GM18511 (cell line): ENCODE data around the gene FZD7.

ENCODE experiments used
- ATAC-seq: cut with Tn5 transposase; IDR thresholded peaks from one replicate; pipeline ENCODE4 v1.9.1; 2021; ENCODE audit warnings: mild to moderate bottlenecking, moderate library complexity; ENCODE audit not compliant: unreplicated experiment

Gene FZD7

DNA sequence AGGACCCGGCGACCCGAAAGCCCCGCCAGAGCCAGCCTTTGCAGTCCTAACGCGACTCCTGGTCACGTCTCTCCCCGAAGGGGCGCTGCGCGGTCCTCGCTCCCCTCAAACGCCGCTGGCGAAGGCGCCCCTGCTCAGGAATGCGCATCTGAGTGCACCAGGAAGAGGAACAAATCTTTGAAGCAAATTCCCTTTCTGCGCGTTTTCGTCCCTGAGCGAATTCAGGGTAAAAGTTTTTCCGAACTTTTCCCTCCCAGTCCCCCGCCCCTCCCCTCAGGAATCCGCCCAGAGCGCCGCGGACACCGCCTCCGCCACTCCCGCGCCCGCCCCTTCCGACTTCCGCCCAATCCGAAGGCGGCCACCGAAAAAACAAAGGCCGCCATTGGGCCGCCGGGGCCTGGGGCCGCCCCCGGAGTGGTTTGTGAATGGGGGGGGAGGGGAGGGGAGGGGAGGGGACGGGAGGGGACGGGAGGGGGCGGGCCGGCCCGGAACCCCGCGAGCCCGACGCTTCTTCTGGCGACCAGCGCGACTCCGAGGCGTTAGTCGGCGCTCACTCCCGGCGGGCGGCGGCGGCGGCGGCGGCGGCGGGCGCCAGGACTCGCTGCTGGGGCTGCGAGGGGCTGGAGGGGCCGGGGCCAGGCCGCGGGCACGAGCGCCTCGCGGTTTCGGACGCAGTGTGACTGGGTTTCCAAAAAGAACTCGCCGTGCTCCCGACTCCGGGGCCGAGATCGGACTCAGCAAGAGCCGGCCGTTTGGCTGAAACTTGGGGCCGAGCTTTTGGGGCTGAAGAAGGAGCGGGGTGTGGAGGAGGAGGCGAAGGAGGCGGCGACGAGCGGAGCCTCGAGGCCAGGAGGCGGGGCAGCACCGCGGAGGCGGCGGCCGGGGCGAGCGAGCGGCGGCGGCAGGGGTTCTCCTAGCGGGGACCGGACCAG lies at the start of gene FZD7:
TSS of gene FZD7 (plus strand) at position 539 of the 932 bp plus-strand sequence. CDS start 793 bp downstream, outside the sequence.
- peak; percentile 85 for ATAC-seq

DNA sequence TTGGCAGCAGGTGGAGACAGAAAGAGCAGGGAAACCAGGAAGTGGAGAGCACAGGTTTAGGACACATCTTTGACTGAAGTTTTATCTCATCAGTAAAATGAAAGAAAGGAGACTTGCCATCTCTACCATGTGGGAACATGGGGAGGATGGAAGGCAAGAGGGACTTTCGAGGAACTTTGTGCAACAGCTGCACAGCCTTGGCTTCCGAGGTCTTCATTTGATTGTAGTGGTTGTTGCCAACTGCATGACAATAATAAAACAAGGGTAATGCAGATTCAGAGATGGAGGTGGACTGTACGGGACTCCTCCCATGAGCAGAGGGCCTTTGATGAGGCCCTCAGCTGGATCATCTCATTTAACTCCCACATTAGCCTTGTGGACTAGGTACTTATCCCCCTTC lies 49.3 kb upstream of the FZD7 start:
- no peak for ATAC-seq

DNA sequence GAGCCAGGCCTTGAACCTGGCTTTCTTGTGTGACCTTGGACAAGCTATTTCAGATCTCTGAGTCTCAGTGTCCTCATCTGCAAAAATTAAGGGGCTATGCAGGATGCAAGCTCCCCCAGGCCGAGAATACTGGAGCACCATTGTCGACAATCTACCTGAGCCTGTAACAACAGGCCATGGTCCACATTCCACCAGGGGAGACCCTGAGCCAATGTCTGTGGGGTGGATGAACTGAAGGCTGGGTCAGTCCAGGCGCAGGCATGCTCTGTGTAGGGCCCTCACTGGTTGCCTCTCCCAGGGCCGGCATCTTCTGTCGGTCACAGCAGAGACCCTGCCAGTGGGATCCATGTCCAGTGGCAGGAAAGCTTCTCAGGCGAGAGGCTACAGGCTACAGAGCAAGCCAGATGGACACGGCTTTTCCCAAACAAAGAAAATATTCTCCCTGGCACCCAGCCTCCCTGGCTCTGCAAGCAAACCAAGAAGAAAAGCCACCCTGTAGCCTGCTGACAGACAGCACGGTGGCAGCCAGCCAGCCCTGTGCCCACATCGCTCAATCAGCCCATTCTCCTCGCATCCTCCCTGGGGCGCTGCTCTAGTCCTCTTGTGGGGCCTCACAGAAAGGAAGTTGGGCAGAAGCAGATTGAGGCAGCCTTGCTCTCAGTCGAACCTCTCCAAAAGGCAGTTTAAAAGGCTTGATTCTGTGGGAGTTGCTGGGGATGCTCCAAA lies 48.7 kb upstream of the FZD7 start:
- ATAC-seq: no peak

DNA sequence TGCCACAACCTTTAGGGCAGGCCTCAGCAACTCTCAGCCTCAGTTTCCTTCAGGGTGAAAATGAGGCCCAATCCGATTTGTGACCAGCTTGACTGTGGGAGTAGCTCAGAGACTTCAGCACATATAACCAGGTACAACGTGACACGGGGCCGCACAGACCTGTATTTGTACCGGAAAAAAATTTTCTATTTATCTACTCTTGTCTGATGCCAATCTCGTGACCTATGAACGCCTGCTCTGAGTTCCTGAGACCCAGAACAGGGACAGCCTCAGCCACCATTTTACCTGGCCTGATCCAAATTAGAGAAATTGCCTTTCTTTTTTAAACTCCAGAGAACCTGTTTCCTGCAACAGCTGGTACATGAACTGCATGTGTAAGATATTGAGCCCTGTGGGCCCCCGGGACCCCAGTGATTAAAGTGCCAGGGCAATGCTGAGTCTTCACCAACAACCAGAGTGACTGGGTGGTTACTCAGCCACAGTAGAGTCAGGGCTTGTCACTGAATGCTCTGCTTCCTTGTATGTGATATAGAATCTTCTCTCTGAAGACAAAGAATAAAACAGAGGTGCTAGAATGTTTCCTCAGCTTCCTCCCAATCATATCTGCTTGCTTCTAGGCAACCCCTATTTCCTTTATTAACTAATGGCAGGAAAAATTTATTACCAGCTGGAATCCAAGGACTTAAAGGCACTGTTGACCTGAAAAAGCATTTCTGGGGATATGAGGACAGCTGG lies 47.8 kb upstream of the FZD7 start:
- no peak for ATAC-seq

DNA sequence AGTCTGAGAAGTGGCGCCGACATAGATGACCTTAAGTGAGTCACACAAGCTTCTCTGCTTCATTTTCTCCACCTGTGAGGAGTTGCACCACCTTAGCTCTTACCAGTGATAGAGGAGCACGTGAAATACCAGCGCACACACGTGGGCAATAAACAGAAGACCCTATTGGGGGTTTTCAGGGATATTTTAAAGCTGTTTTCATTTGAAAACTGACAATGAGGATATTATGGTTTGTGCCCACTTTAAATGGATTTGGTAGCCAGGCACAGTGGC lies 47.3 kb upstream of the FZD7 start:
- ATAC-seq: no peak

DNA sequence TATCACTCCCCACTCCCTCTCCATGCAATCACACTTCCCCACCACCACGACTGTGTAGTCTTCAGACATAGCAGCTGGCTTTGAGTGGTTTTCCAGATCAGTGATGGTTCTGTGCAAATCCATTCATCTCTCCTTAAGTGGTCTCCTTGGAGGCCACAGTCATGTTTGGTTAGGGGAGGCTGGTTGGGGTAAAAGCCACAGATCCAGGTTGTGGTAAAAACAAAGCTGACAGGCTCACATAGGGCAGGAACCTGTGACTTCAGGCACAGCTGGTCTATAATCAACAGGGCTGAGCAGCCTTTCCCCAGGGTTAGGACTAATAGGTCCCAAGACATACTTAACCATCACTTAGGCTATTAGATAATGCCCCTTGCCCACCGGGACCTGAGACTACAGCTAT lies 46.2 kb upstream of the FZD7 start:
- no peak for ATAC-seq

DNA sequence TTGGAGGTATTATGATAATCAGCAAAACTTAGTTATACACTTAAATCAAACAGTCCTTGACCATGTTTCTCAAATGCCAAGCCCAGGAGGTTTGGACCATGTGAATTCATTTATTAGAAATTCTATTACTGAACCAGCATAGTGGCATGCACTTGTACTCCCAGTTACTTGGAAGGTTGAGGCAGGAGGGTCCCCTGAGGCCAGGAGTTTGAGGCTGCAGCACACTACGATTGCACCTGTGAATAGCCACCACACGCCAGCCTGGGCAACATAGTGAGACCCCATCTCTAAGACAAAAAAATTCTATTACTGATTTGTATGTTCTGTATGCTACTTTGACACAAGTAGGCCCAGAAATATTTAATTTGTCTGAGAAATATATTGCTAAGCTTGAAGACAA lies 43.6 kb upstream of the FZD7 start:
- ATAC-seq: no peak

DNA sequence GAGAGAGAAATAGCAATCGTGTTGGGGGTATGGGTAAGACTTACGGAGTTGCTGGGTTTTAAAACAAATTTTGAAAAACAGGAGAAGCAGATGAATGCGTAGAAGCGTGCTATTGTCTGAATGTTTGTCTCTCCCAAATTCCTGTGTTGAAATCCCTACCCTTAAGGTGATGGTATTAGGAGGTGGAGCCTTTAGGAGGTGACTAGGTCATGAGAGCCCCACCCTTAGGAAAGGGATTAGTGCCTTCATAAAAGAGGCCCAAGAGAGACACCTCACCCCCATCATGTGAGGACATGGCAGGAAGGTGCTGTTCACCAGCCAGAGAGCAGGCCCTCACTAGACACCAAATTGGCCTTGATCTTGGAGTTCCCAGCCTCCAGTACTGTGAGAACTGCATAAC lies 40.7 kb upstream of the FZD7 start:
- ATAC-seq: no peak

DNA sequence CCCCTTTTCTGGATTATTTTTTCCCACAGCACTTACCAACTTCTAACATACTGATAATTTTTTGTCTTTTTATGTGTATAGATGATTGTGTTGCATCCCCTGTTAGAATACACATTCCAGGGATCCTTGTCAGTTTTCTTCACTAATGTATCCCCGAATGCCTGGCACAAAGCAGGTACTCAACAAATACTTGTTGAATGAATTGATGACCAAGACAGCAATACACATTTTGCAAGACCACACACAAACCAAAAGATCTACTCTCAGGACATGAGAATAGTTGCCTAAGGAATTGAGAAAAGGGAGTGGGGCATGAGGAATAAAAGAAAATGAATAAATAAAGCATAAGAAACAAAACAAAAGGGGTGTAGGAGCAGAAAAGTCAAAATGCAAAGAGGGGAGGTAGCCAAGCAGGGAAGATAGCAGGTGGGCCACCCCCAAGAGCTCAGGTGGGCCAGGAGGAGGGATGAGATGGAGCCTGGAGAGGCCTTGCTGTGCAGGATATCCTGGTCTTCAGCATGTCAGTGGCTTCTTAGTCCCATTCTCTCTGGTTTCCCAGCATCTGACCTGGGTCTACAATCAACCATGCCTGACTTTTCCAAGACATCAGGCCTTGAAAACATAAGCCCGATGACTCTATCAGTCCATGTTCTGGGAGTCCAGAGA lies 38.5 kb upstream of the FZD7 start:
- ATAC-seq: no peak

DNA sequence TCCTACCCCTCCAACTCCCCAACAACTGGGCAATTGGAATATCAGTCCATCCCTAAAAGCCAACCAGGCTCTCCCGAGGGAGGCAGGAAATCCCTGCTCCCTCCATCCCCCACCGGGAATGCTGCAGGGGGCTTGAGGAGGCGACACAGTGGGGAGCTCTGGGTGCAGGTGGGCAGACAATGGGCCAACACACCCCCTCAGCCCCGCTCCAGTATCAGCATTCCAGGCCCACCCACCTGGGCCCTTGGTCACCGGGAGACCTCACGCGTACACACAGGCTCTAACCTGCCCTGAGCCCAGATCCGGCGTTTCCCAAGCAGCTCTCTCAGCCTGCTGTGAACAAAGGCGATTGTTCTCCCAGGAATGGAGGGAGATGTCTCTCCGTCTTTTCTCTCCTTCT lies 37.6 kb upstream of the FZD7 start:
- no peak for ATAC-seq

DNA sequence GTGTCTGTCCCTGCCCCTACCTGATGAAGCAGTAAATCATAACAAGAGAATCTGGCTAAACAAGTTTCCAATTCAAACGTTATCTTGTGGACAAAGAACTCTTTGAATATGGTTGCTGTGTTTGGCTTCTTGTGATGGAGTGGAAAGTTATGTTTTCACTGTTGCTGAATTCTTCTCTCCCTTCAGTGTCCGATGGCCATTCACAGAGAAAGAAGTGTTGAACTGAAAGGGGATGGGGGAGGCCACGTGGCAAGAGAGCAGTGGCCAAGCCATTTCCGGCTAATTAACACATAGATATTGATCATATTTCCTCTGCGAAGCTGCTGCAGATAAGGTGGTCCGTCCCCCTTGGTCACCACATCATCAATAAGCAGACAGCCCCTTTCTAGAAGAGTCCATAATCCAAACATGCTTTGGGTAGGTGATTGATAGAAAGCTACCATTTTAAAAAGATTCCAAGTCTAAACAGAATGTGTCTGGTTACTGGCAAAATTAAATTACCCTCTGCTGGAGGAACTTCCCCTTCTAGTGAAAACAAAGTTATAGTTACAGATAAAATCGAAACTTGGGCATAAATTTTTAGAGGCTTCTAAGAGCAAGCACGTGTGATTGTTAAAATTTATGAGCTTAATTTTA lies 36.9 kb upstream of the FZD7 start:
- ATAC-seq: no peak

DNA sequence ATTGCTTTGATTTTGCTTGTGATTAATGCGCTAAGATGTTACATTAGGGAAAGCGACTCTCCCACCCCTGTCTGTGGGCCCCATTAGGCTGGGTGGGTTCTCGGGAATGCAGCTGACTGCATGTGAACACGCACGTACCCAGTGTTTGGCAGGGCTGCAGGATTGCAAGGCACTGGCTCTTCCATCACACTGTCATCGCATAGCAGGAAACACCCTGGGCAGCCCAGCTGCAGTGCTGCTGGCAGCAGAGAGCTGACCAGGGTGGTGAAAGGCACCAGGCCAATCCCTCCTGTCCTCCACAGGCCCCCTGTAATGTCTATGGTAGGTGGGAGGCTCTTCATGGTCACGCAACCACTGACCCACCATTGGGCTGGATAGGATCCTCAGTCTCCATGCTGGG lies 34.4 kb upstream of the FZD7 start:
- ATAC-seq: no peak

DNA sequence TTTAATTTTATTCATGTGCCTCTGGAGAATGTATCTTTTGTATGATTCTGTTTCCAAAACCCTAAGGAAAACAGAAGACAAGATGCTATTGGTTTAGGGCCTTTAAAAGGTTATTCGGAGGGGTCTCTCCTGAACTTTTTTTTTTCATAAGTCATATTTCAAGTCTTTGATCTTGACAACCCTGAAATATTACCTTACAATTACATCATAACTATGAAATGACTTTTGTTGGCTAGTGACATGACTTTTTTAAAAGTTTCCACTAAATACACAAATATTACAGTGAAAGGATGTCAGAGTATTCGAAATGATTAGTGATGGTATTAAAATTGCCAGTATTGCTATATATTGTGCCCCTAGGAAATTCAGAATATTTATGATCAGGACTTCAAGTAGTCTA lies 31.8 kb upstream of the FZD7 start:
- ATAC-seq: no peak

DNA sequence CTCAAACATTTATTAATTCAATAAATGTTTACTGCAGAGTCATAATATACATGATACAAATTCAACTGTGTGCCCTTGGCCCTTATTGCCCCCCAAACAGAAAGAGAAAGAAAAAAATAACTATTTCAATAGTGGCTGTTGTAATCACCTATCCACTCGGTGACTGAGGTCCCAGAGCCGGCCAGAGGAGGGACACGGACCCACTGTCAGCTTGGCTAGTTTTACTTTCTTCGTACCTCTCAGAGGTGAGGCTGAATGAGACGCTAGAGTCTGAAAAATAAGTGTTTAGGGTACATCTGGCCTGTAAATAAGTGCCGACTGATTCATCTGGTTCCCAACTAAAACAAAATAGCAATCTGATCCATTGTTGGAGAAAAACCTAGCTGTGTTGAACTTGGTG lies 31.3 kb upstream of the FZD7 start:
- no peak for ATAC-seq

DNA sequence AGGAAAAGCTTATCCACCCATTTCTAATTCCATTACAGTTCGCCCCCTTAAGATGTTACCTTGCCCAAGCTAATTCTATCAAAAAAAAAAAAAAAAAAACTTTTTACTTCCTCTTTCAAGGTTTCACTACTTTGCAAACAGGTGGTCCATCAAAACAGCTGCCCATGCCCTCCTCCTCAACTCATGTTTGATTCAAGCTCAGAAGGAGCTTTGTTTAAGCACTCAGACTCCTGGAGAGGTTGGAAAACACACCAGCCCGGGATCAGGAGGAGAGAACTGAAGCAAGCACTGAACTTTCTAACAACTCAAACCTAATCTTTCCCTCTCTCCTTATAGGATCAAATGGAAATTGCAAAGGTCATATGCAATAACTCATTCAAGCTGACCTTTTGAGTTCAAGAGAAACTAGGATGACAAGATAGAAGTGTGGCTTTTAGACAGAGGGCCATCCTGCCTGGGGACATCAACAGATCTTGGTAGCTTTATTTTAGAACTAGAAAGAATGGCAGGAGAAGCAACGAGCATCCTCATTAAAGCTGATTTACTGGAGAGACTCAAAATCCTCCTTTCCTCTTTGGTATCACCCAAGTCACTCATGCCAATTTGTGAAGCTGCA lies 28.3 kb upstream of the FZD7 start:
- ATAC-seq: peak; percentile 67

DNA sequence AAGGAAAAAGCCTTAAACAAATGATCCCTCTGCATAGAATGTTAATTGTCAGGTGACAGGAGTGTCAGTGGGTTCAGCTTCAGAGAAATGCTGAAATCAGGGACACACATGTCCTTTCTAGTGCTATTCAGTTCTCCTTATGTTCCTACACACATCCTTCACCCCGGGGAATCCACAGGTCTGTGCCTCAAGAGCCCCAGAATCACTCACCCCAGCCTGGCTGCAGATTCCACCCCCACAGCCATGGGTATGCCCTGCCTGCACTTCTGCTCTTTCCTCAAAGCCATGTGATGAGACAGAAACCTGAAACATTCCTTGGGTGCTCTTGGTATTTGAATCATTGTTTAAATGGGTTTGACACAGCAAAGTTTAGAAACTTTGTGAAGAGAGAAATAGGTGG lies 27.4 kb upstream of the FZD7 start:
- ATAC-seq: no peak

DNA sequence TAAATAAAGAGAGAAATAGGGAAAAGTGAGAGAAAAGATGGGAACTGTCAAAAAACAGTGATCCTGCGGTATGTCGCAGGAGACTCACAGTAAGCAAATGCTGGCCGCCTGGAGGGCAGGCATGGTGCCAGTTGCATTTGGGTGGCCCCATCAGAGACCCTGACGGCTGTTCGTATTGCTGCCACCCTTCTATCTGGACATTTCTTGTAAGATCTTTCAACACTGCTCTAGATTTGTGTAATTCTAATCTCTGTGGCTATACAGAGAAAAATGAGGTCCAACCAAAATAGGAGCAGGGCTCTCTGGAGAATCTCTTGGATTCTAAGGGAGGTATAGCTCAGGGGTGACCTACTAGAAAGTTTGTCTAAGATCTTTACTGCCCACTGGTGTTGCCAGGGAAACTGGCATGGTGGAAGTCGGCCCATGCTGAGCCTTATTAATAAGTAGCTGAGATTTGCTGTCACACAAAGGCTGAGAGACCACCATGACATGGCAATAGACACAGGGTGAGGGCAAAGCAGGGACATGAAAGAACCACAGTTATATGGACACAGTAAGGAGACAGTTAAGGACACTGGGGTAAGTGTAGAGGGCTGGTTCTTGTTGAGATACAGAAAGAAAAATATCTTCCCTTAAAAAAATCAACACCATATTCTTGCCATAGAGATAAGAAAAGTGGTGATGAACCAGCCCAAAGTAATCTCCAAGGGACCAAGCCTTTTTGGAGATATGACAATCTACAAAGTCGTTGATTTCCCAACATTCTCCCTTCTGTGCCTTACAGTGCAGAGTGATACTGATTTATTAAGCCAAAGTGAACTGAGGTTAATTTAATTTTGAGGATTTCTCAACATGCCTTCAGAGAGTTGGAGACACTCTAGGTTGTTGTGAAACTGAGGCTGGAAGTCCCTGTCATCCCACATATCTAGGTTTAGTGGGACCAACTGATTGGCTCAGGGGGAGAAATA lies 26.4 kb upstream of the FZD7 start:
- no peak for ATAC-seq

DNA sequence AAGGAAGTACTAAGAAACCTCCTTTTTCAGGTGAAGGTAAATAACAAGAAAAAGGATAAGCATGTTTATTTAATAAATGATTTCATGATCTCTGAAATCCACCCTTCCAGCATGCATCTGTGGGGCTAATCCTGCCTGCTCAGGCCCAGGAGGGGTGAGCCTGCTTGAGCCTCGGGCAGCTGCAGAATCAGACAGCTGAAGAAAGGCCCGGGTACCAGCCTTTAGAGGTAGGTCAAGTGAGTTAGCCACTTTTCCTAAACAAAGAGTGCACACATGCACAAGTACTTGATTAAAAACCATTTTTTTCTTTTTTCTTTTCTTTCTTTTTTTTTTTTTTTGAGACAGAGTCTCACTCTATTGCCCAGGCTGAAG lies 25.7 kb upstream of the FZD7 start:
- no peak for ATAC-seq

DNA sequence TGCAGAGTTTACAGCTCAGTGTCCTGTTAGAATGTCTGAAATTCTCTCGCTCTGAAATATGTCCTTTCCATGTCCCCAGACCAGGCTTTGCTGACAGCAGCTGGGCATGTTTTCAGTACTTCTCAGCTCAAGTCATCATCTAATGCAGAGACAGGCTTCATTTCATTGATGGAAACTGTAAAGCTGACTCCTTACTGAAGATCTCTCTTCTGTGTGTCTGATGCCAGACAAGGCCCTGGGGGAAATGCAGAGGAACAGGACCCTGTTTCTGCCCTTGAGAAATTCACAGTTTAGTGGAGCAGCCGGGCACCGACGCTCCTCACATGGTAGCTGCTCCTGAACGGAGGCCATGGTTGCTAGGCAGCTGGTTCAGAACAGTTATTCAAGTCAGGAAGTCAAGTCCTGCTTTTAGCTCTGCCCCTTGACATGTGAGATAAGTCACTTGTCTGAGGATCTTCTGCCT lies 24.6 kb upstream of the FZD7 start:
- ATAC-seq: no peak
